Colonic mucosa (tissue), 4 donors: Measurements from ENCODE around the gene HEBP2. TPM values are rescaled to one million over a fixed set of nuclear protein-coding genes. Genes with fewer than 3 reads are reported as not detected.

Source experiments
- DNase-seq: peaks from one replicate; pipeline ENCODE4 v3.0.0-alpha.2; 2020
- H3K27ac ChIP-seq: fragments of 200-600 bp; one replicate; pipeline ENCODE4 v1.8.0; 2021
- H3K27me3 ChIP-seq: fragments of 200-600 bp; one replicate; pipeline ENCODE4 v1.8.0; 2021
- H3K36me3 ChIP-seq: fragments of 200-600 bp; one replicate; pipeline ENCODE4 v1.8.0; 2021
- H3K4me1 ChIP-seq: fragments of 200-600 bp; one replicate; pipeline ENCODE4 v1.8.0; 2021; ENCODE audit warnings: mild to moderate bottlenecking
- H3K4me3 ChIP-seq: fragments of 200-600 bp; one replicate; pipeline ENCODE4 v1.8.0; 2021
- H3K9ac ChIP-seq, 2 donors: one replicate each; pipeline ENCODE4 v1.7.0; 2013; ENCODE audit warnings: control low read depth in 2 of 2, low read depth in 2 of 2, low read length in 2 of 2
- H3K9me3 ChIP-seq: fragments of 200-600 bp; one replicate; pipeline ENCODE4 v1.8.0; 2021
- intact Hi-C: fragments of 100-400 bp; cut with DNase I; formaldehyde crosslinking; loops from one replicate; pipeline ENCODE4 v1.14.1; 2022
- total RNA-seq, 2 donors: library from RNA; stranded (reverse); fragmentation: NEBNext Ultra II Directional in 1 of 2; extraction: Animal tissue kit (Norgen Biotek cat#: 25700) in 1 of 2; gene quantifications; one replicate each; pipeline ENCODE4 v1.2.1, GENCODE V29; 2021
- TF ChIP-seq, protein P1 (sequence below): fragments of 200-600 bp; IDR thresholded peaks from one replicate; pipeline ENCODE4 v1.8.0; 2022; ENCODE audit warnings: antibody characterized with exemption, mild to moderate bottlenecking
- donor health status: healthy.
- donor health status: DM: no; HTN: no; CAD: no.
- donor health status: DM: no; HTN: no; CAD: no.

HEBP2 gene
- total RNA-seq, 2 donors from 2014 or later, result 82.3 to 93.6 TPM

GRCh38 chr6:138440296-138440695 is 36.3 kb downstream of the HEBP2 start:
- Histone ChIP-seq H3K36me3 (no peaks in the 10 kb centered on the region), H3K27me3 (no peaks in the 10 kb centered on the region), H3K4me1 (no peaks in the 10 kb centered on the region)

GRCh38 chr6:138440758-138441357 is 36.8 kb downstream of the HEBP2 start:
- Histone ChIP-seq H3K4me1 (no peaks in the 10 kb centered on the region), H3K9me3 (no peaks in the 10 kb centered on the region), H3K4me3 (no peak overlapping the region), H3K36me3 (no peaks in the 10 kb centered on the region), H3K9ac (no peak overlapping the region), H3K27ac (no peak overlapping the region), H3K27me3 (no peaks in the 10 kb centered on the region)
- intact Hi-C loops, result no loop called here
- no peak for DNase-seq
- TF ChIP-seq, protein P1, sequence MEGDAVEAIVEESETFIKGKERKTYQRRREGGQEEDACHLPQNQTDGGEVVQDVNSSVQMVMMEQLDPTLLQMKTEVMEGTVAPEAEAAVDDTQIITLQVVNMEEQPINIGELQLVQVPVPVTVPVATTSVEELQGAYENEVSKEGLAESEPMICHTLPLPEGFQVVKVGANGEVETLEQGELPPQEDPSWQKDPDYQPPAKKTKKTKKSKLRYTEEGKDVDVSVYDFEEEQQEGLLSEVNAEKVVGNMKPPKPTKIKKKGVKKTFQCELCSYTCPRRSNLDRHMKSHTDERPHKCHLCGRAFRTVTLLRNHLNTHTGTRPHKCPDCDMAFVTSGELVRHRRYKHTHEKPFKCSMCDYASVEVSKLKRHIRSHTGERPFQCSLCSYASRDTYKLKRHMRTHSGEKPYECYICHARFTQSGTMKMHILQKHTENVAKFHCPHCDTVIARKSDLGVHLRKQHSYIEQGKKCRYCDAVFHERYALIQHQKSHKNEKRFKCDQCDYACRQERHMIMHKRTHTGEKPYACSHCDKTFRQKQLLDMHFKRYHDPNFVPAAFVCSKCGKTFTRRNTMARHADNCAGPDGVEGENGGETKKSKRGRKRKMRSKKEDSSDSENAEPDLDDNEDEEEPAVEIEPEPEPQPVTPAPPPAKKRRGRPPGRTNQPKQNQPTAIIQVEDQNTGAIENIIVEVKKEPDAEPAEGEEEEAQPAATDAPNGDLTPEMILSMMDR, result no peak

More at GRCh38 chr6:138440296-138440695, 36.3 kb downstream of the HEBP2 start:
- no peak for DNase-seq
- H3K27ac ChIP-seq, result no peak overlapping the region
- intact Hi-C loops, result no loop called here
- H3K4me3 ChIP-seq, result no peak overlapping the region
- H3K9me3 ChIP-seq, result no peaks in the 10 kb centered on the region
- TF ChIP-seq, protein P1, result no peak
- no peak overlapping the region for H3K9ac ChIP-seq

GRCh38 chr6:138441965-138442364 is 37.9 kb downstream of the HEBP2 start:
- Histone ChIP-seq H3K4me1 (no peaks in the 10 kb centered on the region), H3K9ac (peak overlapping the region in 1 of 2 donors; percentile 29), H3K36me3 (no peaks in the 10 kb centered on the region), H3K9me3 (no peaks in the 10 kb centered on the region), H3K27me3 (no peaks in the 10 kb centered on the region), H3K27ac (no peak overlapping the region), H3K4me3 (no peak overlapping the region)
- no peak for DNase-seq
- TF ChIP-seq, protein P1, result no peak
- intact Hi-C loops, result no loop called here

DNA sequence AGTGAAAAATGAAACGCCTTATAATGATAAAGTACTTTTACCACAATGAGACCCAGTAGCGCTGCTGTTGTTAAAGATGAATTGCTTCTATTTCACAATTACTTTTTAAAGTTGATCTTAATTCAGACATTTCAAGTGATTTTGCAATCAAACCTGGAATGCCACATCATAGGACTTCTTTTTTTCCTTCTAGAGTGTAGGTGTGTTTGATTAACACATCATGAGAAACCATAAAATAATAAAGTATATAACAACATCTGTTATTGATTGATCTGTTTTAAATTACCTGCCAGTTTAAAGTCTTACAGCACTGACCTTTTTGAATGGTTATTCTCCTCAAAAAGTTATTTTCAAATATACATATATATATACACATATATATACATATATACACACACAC is 38.6 kb downstream of the HEBP2 start:
- TF ChIP-seq, protein P1, result no peak
- H3K27ac ChIP-seq, result no peak overlapping the region

DNA sequence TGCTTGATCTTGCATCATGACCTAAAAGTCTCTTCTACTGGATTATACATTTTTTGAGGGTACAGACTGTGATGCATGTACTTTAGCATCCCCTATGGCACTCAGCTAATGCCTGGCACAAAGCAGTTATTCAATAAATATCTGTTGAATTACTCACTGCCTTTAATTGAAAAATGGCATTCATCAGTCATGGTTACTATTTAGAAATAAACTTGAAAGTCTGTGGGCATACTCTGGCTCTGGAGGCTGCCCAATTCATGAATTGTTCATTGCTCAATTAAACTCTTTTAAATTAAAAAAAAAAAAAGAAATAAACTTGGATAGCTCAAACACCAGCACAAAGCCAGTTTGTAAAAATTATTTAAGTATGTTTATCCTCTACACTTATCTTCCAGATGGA is 40.0 kb downstream of the HEBP2 start:
- TF ChIP-seq, protein P1, result no peak
- intact Hi-C loops, result no loop called here

More for the DNA sequence above, 38.6 kb downstream of the HEBP2 start:
- intact Hi-C loops, result no loop called here
- no peaks in the 10 kb centered on the region for H3K27me3 ChIP-seq
- no peaks in the 10 kb centered on the region for H3K36me3 ChIP-seq
- DNase-seq, result no peak
- H3K9ac ChIP-seq, result no peak overlapping the region
- no peak overlapping the region for H3K4me3 ChIP-seq
- H3K9me3 ChIP-seq, result no peaks in the 10 kb centered on the region
- no peaks in the 10 kb centered on the region for H3K4me1 ChIP-seq

More for the DNA sequence above, 40.0 kb downstream of the HEBP2 start:
- DNase-seq, result no peak
- H3K27ac ChIP-seq, result no peak overlapping the region
- H3K9ac ChIP-seq, result no peak overlapping the region
- no peaks in the 10 kb centered on the region for H3K9me3 ChIP-seq
- no peaks in the 10 kb centered on the region for H3K27me3 ChIP-seq
- H3K36me3 ChIP-seq, result no peaks in the 10 kb centered on the region
- no peak overlapping the region for H3K4me3 ChIP-seq
- H3K4me1 ChIP-seq, result no peaks in the 10 kb centered on the region
